Stimulated activated CD8-positive, alpha-beta memory T cell treated with anti-CD3 and anti-CD28 coated beads, Interleukin-7, amount 100 ng/mL, for 24 hours (primary cell): ENCODE results near the gene GPHN.
"Not testable (repeated sequence)": the region's sequence is repeated elsewhere in the genome, so short reads cannot be mapped to it uniquely, and the experiment has no call there.

Experiments used
- DNase-seq: peaks from one replicate; pipeline ENCODE4 v3.0.0-alpha.2; 2020; ENCODE audit warnings: low read depth

The GPHN gene

GRCh38 chr14:66813636-66814035, 305.7 kb downstream of the GPHN start:
- DNase-seq, result no peak

- DNase-seq, result no peak
Measured at GRCh38 chr14:66815687-66816086, 307.7 kb downstream of the GPHN start.

- DNase-seq, result no peak
Measured at GRCh38 chr14:66824251-66824650, 316.3 kb downstream of the GPHN start.

DNA sequence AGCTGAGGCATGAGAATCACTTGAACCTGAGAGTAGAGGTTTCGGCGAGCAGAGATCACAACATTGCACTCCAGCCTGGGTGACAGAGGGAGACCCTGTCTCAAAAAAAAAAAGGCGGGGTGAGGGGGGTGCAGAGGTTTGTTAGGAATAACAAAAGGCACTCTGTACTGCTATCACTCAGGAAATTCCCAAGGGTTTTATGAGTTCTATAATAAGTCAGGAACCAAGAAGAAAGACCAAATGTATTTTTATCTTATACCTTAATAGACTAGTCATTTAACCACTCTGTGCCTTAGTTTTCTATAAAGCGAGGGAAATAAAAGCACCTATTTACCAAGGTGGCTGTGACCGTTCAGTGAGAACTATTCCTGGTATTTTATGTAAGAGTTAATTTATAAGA, 319.2 kb downstream of the GPHN start:
- DNase-seq, result no peak

GRCh38 chr14:66831173-66831572, 323.2 kb downstream of the GPHN start:
- no peak for DNase-seq

DNA sequence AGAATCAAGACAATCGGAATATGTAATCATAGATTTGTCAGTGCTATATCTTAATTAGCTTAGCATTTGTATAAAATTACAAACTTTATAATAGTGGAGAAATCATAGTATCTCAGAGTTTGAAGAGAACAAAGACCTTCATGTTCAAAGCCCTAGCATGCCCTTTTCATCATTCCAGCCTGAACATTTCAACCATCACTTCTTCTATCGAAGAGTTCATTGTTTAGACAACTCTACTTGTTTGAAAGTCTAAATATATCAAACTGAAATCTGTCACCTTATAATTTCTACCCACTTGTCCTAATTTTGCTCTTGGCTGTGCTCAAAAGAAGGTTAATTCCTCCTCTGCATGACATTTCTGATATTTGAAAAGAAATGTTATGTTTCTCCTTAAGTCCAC, 325.9 kb downstream of the GPHN start:
- no peak for DNase-seq

- not testable (repeated sequence) for DNase-seq
Measured at GRCh38 chr14:66837436-66837835, 329.5 kb downstream of the GPHN start.

DNA sequence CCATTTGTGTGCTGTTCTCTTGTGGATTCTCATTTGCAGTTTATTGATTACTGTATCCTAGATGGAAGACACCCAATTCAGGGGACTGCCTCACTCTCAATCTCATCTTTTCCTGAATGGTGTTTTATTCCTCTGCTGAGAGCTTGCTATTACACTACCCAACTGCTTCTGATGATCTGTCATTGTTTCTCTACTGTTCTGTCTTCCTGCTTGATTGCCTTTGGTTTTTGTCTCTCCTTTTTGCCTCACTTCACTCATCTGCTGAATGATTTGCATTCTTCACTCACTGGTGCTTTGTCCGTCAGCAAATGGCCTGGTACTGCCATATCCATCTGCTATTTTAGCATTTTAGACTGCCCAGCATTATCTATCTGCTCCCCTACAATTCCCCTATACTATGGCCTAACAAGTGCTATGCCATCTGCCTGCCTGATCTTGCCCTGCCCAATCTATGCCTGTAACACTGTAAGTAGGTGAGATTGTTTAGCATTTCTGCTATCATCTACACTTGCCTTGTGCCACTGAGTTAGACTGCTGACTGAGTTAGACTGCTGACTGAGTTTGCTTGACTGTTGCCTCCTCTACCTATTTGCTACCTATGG, 335.1 kb downstream of the GPHN start:
- DNase-seq, result no peak

- DNase-seq, result no peak
Measured at GRCh38 chr14:66850258-66850888, 342.4 kb downstream of the GPHN start.

GRCh38 chr14:66853311-66853710, 345.4 kb downstream of the GPHN start:
- DNase-seq, result no peak

GRCh38 chr14:66857867-66858266, 349.9 kb downstream of the GPHN start:
- DNase-seq, result no peak

- no peak for DNase-seq
Measured at GRCh38 chr14:66859063-66859671, 351.2 kb downstream of the GPHN start.

- DNase-seq, result no peak
Measured at GRCh38 chr14:66881596-66881995, 373.6 kb downstream of the GPHN start.

- no peak for DNase-seq
Measured at GRCh38 chr14:66884149-66884548, 376.2 kb downstream of the GPHN start.

DNA sequence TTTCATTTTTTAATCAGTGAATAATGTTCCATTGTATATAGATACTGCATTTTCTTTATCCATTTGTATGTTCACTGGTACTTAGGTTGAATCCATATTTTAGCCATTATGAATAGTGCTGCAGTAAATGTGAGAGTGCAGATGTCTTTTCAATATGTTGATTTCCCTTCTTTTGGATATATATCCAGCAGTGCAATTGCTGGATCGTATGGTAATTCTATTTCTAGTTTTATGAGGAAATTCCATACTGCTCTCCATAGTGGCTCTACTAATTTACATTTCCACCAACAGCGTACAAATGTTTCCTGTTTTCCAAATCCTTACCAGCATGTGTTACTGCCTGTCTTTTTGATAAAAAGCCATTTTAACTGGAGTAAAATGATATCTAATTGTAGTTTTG, 392.8 kb downstream of the GPHN start:
- no peak for DNase-seq

GRCh38 chr14:66910311-66910840, 402.4 kb downstream of the GPHN start:
- DNase-seq, result no peak

DNA sequence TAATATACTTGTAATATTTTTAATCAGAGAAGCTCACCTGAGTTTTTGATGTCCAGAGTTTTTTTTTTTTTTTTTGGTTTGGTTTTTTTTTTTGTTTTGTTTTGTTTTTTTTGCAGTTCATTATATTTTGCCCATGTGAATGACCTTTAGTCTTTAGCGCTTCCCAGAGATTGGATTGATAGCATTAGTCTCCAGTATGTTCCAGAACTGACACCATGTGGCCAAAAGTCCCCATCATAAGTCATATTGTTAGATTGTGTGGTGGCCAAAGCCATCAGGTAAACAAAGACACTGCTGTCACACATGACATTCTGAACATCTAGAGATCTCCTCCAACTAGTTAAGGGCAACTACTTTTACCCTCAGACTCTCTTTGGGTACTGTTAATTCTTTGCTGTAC, 408.5 kb downstream of the GPHN start:
- DNase-seq, result no peak

- DNase-seq, result no peak
Measured at GRCh38 chr14:66918527-66918926, 410.6 kb downstream of the GPHN start.

GRCh38 chr14:66920196-66920595, 412.2 kb downstream of the GPHN start:
- no peak for DNase-seq

DNA sequence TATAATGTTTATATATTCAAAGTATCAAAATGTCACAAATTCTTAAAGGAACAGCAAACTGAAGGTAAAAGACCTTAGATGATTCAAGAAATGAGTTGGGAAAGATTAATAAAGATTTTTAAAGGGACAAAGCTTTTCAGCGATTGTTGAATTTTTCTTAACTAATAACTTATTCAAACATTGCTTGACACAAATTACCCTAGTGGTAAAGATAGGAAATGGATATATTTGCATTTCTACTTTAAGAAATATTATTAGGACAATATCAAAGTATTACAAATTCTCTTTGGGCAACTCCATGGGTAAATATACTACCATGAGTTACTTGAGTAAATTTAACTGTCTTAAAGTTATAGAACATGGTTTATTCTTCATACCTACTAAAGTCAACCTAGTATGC, 415.3 kb downstream of the GPHN start:
- DNase-seq, result no peak

- no peak for DNase-seq
Measured at GRCh38 chr14:66939409-66939808, 431.5 kb downstream of the GPHN start.

- no peak for DNase-seq
Measured at GRCh38 chr14:66944872-66945271, 436.9 kb downstream of the GPHN start.

- no peak for DNase-seq
Measured at GRCh38 chr14:66955159-66955558, 447.2 kb downstream of the GPHN start.
